Measurements from ENCODE around the gene MMP7.

DNA sequence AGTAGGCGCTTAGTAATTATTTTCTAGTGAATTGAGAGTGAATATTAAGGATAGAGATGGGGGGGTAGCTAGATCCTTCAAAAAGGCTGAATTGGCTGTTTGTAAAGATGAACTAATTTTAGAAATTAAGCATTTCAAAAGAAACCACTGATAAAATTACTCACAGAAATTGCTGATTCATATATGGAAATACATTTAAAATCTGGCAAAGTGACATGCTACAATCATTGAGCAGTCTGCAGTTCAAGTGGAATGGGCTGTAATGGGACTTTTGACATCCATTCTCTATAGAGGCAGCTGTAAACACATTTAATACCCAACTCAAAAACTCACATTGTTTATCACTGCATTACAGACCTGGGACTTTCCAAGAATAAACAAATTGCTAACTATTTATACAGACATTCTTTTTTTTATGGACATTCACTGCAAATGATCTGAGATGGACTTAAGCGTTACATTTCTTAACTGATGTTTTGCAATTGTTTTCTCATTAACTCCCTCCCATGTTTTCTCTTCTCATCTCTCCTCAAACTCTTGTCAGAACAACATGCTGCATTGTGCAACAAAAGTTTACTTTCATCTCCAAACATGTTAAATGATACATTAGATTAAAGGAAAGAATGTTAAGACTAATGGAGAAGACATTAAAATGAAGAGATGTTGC lies 42.1 kb upstream of the MMP7 start:
- TF ChIP-seq, protein P1, sequence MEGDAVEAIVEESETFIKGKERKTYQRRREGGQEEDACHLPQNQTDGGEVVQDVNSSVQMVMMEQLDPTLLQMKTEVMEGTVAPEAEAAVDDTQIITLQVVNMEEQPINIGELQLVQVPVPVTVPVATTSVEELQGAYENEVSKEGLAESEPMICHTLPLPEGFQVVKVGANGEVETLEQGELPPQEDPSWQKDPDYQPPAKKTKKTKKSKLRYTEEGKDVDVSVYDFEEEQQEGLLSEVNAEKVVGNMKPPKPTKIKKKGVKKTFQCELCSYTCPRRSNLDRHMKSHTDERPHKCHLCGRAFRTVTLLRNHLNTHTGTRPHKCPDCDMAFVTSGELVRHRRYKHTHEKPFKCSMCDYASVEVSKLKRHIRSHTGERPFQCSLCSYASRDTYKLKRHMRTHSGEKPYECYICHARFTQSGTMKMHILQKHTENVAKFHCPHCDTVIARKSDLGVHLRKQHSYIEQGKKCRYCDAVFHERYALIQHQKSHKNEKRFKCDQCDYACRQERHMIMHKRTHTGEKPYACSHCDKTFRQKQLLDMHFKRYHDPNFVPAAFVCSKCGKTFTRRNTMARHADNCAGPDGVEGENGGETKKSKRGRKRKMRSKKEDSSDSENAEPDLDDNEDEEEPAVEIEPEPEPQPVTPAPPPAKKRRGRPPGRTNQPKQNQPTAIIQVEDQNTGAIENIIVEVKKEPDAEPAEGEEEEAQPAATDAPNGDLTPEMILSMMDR (IDR thresholded peaks at IDR 0.05), result no peak
- TF ChIP-seq TCF7L2 (IDR thresholded peaks at IDR 0.05; ENCODE audit: low read depth, low read length), result no peak; the same call in 1 of the 2 replicates
